Measurements from ENCODE around the gene IGF2.

The IGF2 gene

GRCh38 chr11:2095198-2095520, 44.0 kb downstream of the IGF2 start:
- Histone ChIP-seq H3K4me3 (replicated peaks; ENCODE audit: low read depth, low read length) (no peak overlapping the region), H3K36me3 (ENCODE audit: control insufficient read depth, insufficient read depth, low read length) (no peaks in the 10 kb centered on the region), H3K27me3 (replicated peaks; ENCODE audit: control insufficient read depth, insufficient read depth, low read length) (no peaks in the 10 kb centered on the region; the same call in 1 of the 2 replicates)

GRCh38 chr11:2094354-2095197, 44.6 kb downstream of the IGF2 start:
- Histone ChIP-seq H3K36me3 (ENCODE audit: control insufficient read depth, insufficient read depth, low read length) (no peaks in the 10 kb centered on the region), H3K27me3 (replicated peaks; ENCODE audit: control insufficient read depth, insufficient read depth, low read length) (no peaks in the 10 kb centered on the region; the same call in 1 of the 2 replicates), H3K4me3 (replicated peaks; ENCODE audit: low read depth, low read length) (no peak overlapping the region)
- no peak for TF ChIP-seq CTCF (IDR thresholded peaks at IDR 0.05; ENCODE audit: insufficient read depth, low read length, poor library complexity, severe bottlenecking)
- DNase-seq (ENCODE audit: extremely low read depth, insufficient read length): no peak

More at GRCh38 chr11:2095198-2095520, 44.0 kb downstream of the IGF2 start:
- DNase-seq (ENCODE audit: extremely low read depth, insufficient read length): no peak
- no peak for TF ChIP-seq CTCF (IDR thresholded peaks at IDR 0.05; ENCODE audit: insufficient read depth, low read length, poor library complexity, severe bottlenecking)

- Histone ChIP-seq H3K4me3 (replicated peaks; ENCODE audit: low read depth, low read length) (no peak overlapping the region), H3K27me3 (replicated peaks; ENCODE audit: control insufficient read depth, insufficient read depth, low read length) (no peaks in the 10 kb centered on the region; the same call in 1 of the 2 replicates), H3K36me3 (ENCODE audit: control insufficient read depth, insufficient read depth, low read length) (no peaks in the 10 kb centered on the region)
- no peak for DNase-seq (ENCODE audit: extremely low read depth, insufficient read length)
- no peak for TF ChIP-seq CTCF (IDR thresholded peaks at IDR 0.05; ENCODE audit: insufficient read depth, low read length, poor library complexity, severe bottlenecking)
Observed at GRCh38 chr11:2093575-2094353, 45.4 kb downstream of the IGF2 start.

- Histone ChIP-seq H3K36me3 (ENCODE audit: control insufficient read depth, insufficient read depth, low read length) (no peaks in the 10 kb centered on the region), H3K4me3 (replicated peaks; ENCODE audit: low read depth, low read length) (no peak overlapping the region), H3K27me3 (replicated peaks; ENCODE audit: control insufficient read depth, insufficient read depth, low read length) (no peaks in the 10 kb centered on the region; the same call in 1 of the 2 replicates)
- no peak for DNase-seq (ENCODE audit: extremely low read depth, insufficient read length)
- TF ChIP-seq CTCF (IDR thresholded peaks at IDR 0.05; ENCODE audit: insufficient read depth, low read length, poor library complexity, severe bottlenecking): no peak
Observed at GRCh38 chr11:2092956-2093412, 46.2 kb downstream of the IGF2 start.

- no peaks in the 10 kb centered on the region; the same call in 1 of the 2 replicates for H3K27me3 ChIP-seq (replicated peaks; ENCODE audit: control insufficient read depth, insufficient read depth, low read length)
- H3K4me3 ChIP-seq (replicated peaks; ENCODE audit: low read depth, low read length): no peak overlapping the region
- no peak for DNase-seq (ENCODE audit: extremely low read depth, insufficient read length)
- H3K36me3 ChIP-seq (ENCODE audit: control insufficient read depth, insufficient read depth, low read length): no peaks in the 10 kb centered on the region
- TF ChIP-seq CTCF (IDR thresholded peaks at IDR 0.05; ENCODE audit: insufficient read depth, low read length, poor library complexity, severe bottlenecking): no peak
Observed at GRCh38 chr11:2092464-2092910, 46.7 kb downstream of the IGF2 start.
